Suprapubic skin (tissue), 4 donors: Measurements from ENCODE around the gene KDM6A.
"Not testable (repeated sequence)": the region's sequence is repeated elsewhere in the genome, so short reads cannot be mapped to it uniquely, and the experiment has no call there.

Experiments used
- CTCF ChIP-seq, 2 donors: fragments of 200-600 bp in 1 of 2; fragments of 450-650 bp in 1 of 2; sonication (generic) in 1 of 2; IDR thresholded peaks; one replicate each; pipeline ENCODE4 v1.5.1; 2016 to 2019; ENCODE audit warnings: antibody characterized with exemption in 2 of 2, mild to moderate bottlenecking in 1 of 2, moderate library complexity in 1 of 2
- POLR2A ChIP-seq, 2 donors: fragments of 450-650 bp; IDR thresholded peaks; one replicate each; pipeline ENCODE4 v1.6.1; 2017; ENCODE audit warnings: antibody characterized with exemption in 2 of 2, mild to moderate bottlenecking in 2 of 2, moderate library complexity in 2 of 2
- POLR2AphosphoS5 ChIP-seq, 3 donors: sonication (generic); formaldehyde crosslinking; IDR thresholded peaks; one replicate each; pipeline ENCODE4 v1.6.1; 2017; ENCODE audit warnings: antibody characterized with exemption in 3 of 3

- TF ChIP-seq CTCF, POLR2A, POLR2AphosphoS5 (IDR thresholded peaks at IDR 0.05): not testable (repeated sequence)
These were observed 126.2 kb downstream of the KDM6A start for GRCh38 chrX:44999237-44999636.
